GM19239 (cell line): ENCODE measurements around the gene XRCC2.
"Not testable (repeated sequence)": the region's sequence is repeated elsewhere in the genome, so short reads cannot be mapped to it uniquely, and the experiment has no call there.

ENCODE experiments used
- DNase-seq: peaks from one replicate; pipeline ENCODE4 v3.0.0; 2011; ENCODE audit warnings: low spot score; ENCODE audit not compliant: insufficient read length
- FAIRE-seq: peaks from 2 replicates; lab custom pipeline; 2011; peaks lifted over from hg19 to GRCh38; lab: Jason Lieb, UNC

The XRCC2 gene

DNA sequence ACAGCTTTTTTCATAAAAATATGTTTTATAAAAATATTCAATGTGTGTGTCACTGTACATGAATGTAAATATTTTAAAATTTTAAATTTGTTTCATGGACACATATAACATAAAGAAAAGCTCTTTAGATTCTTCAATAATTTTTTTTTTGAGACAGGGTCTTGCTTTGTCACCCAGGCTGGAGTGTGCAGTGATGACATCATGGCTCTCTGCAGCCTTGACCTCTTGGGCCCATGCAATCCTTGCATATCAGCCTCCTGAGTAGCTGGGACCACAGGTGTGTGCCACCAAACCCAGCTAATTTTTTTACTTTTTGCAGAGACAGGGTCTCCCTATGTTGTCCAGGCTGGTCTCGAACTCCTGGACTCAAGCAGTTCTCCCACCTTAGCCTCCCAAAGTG lies 9.9 kb downstream of the XRCC2 start:
- FAIRE-seq (no peak), DNase-seq (no peak)

DNA sequence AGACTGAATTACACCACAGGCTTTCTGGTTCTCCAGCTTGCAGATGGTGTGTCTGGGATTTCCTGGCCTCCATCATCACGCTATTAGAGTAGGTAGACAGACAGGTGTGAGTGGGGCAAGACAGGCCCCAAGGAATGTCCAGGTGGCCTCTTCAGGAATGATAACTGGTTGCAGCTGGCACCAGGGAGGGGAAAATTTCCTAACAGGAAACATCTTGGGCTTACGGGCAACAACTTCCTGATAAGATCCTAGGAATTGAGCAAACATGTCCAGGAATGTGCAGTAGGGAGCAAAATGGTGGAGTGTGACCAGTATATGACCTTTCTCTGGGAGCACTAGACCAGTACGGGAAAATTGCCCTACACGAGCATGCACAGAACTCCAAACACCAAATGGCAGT lies 11.3 kb downstream of the XRCC2 start:
- FAIRE-seq (no peak), DNase-seq (no peak)

DNA sequence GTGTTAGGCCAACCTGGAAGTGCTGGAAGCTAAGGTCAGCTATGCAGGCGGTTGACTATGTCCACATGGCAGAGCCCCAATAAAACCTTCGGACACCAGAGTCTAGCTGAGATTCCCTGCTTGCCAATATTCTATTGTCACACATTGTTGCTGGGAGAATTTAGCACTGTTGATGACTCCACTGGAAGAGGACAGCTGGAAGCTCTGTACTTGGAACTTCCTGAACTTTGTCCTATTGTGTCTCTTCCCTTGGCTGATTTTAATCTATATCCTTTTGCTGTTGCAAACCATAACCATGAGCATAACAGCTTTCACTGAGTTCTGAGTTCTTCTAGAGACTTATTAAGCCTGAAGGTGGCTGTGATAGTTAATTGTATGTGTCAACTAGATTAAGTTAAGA lies 12.0 kb downstream of the XRCC2 start:
- FAIRE-seq (no peak), DNase-seq (no peak)

DNA sequence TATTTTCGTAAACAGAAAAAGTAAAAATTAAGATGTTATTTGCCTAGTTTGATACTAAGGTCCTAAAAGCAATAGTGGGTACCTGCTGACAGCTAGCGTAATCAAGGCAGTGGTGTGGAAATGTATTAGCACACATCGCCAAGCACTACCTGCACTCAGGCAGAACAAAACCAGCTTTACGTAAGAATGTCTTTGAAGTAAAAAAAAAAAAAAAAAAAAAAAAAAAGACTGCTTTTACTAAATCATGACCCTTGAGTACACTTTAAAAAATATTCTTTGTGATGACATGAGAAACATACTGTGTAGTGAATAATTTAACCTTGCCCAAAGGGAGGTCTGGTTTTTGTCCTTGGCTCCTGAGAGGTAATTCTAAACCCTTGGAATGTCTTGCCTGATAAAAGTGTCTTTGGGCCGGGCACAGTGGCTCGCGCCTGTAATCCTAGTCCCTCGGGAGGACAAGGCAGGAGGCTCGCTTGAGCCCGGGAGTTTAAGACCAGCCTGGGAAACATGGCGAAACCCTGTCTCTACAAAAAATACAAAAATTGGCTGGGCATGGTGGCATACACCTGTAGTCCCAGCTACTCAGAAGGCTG lies 12.7 kb downstream of the XRCC2 start:
- no peak for FAIRE-seq
- no peak for DNase-seq

DNA sequence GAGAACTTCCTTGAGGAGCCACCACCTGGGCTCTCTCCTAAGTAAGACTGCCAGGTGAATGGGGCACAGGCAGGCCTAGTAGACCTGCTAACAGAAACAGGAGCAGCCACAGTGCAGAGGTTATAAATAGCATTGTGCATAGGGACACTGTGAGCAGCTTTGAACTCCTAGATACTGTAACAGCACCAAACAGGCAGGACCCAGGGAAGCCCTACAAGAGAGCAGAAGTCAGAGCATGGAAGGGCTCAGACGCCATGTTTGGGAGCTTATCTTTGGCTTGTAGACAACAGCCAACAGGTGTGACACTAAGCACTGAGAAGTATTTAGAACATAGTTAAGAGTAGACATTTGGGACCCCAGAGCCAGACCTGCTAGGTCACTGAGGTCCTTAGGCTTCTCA lies 14.5 kb downstream of the XRCC2 start:
- FAIRE-seq, result no peak
- DNase-seq, result no peak

DNA sequence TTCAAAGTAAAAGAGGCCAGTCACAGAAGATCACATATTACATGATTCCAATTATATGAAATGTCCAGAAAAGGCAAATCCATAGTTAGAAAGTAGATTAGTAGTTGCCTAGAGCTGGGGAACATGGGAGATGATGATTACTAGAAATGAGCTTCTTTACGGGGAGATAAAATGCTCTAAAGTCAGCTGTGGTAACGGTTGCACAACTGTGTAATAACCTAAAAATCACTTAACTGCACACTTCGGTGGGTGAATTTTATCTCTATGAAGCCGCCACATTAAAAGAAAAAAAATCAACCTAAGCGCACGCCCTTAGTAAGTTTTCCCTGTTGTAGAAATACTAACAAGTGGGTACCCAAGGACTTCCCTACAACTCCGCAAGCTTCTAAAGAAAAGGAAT lies 15.9 kb downstream of the XRCC2 start:
- DNase-seq (no peak), FAIRE-seq (no peak)

DNA sequence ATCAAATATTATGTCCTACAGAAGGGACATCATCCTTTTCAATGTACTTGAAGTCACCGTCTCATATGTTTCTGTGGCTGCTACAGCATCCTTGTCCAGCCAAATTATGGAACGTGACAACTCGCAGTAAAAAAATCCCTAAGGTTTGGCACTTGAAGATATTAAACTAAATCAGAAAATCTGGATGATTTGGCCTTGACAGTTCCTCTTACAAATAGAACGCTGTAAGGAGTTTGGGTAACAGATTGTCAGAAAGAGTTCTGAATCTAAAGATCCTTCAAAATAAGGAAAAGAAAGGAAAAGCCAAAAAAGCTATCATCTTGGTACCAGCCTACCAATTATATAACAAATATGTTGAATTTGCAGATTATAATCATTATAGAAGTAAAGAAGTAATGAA lies 21.0 kb downstream of the XRCC2 start:
- no peak for FAIRE-seq
- DNase-seq, result no peak

DNA sequence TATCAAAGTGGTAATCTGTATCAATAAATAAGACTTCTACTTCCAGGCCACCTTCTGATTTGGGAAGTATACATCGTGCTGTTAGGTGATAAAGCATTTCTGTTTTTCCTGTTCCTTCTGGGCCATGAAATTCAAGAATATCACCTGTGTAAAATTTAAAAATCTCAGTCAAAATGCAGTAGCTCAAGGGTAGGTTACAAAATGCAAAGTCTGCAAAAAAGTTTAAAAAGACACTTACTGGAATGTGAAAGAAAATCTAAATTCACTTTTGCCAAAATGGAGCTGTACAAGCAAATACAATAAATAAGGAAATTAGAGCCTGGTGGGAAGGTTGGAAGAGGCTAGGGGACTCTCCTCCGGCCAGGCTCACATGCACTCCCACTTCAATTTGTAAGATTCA lies 26.7 kb downstream of the XRCC2 start:
- FAIRE-seq (no peak), DNase-seq (no peak)

DNA sequence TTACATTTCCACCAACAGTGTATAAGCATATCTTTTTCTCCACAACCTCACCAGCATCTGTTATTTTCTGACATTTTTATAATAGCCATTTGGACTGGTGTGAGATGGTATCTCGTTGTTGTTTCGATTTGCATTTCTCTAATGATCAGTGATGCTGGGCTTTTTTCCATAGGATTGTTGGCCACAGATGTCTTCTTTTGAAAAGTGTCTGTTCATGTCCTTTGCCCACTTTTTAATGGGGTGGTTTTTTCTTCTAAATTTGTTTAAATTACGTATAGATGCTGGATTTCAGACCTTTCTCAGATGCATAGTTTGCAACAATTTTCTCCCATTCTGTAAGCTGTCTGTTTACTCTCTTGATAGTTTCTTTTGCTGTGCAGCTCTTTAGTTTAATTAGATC lies 28.9 kb downstream of the XRCC2 start:
- no peak for DNase-seq

DNA sequence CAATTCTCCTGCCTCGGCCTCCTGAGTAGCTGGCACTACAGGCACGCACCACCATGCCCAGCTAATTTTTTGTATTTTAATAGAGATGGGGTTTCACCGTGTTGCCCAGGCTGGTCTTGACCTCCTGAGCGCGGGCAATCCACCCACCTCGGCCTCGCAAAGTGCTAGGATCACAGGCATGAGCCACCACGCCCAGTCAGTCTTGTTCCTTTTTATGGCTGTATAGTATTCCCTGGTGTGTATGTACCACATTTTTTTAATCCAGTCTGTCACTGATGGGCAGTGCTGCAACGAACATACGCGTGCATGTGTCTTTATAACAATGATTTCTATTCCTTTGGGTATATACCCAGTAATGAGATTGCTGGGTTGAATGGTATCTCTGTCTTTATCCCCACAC lies 29.4 kb downstream of the XRCC2 start:
- FAIRE-seq, DNase-seq: not testable (repeated sequence)

More for the DNA sequence above, 28.9 kb downstream of the XRCC2 start:
- no peak for FAIRE-seq

DNA sequence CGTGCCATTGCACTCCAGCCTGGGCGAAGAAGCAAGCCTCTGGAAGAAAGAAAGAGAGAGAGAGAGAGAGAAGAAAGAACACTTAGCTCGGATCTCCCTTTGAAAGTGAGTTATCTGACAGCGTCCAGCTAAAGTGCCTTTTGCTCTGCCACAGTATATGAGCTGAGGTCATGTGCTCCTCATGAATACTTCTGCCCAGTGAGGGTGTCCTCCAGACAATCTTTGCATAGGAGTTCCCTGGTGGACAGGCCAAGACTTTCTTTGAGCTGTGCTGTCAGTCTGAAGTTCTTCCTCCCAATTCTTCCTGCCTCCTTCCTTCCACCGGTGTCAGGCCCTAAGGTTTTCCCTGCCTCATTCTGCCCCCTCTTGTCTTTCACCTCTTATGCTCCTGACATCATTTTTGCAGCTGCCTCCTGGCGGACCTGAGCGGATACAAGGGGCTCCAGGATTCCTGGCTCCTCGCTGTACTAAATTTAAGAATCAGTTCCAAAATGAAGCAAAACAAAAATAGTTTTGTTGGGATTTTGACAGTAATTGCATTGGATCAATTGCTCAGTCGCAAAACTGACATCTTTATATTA lies 31.9 kb downstream of the XRCC2 start:
- no peak for DNase-seq
- no peak for FAIRE-seq

DNA sequence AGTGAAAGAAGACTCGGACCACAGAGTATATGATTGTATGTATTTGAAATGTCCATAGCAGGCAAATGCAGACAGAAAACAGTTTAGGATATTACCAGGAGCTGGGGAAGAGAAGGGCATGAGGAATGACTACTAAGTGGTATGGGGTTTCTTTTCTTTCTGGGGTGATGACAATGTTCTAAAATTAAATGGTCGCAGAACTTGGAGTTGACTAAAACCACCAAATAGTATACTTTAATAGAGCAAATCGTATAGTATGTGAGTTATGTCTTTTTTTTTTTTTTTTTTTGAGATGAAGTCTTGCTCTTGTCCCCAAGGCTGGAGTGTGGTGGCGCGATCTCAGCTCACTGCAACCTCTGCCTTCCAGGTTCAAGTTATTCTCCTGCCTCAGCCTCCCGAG lies 34.6 kb downstream of the XRCC2 start:
- no peak for FAIRE-seq

DNA sequence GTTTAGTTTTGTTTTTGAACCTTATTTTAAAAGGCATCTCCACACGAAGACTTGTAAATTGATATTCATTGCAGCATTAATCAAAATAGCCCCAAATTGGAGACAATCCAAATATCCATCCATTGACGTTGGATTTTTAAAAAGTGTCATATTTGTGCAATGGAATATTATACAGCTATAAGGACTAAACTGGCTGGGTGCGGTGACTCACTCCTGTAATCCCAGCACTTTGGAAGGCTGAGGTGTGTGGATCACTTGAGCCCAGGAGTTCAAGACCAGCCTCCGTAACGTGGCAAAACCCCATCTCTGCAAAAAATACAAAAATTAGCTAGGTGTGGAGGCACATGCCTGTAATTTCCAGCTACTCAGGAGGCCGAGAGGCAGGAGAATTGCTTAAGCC lies 35.1 kb downstream of the XRCC2 start:
- DNase-seq, result no peak
- FAIRE-seq, result no peak

More for the DNA sequence above, 34.6 kb downstream of the XRCC2 start:
- no peak for DNase-seq

DNA sequence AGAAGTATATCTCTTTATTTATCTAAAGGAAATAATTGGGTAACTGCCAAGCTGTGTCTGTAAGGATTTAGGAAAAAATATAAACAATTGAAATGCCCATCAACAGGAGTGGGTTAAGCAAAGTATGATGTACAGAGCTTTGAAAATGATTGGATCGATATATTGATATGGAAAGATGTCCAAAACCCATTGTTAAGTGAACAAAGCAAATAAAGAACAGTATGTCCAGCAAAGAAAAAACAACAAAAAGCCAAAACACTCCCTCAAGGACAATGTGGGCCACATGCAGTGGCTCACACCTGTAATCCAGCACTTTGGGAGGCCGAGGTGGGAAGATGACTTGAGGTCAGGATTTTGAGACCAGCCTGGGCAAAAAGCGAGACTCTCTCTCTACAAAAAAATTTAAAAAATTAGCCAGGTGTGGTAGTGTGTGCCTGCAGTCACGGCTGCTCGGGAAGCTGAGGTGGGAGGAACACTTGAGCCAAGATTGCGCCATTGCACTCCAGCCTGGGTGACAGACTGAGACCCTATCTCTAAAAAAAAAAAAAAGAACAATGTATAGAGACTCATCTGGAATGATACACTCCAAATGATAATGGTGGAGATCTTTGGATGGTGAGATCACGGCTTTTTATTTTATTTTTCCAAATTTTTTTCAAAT lies 37.9 kb downstream of the XRCC2 start:
- FAIRE-seq, result no peak
- DNase-seq, result no peak

DNA sequence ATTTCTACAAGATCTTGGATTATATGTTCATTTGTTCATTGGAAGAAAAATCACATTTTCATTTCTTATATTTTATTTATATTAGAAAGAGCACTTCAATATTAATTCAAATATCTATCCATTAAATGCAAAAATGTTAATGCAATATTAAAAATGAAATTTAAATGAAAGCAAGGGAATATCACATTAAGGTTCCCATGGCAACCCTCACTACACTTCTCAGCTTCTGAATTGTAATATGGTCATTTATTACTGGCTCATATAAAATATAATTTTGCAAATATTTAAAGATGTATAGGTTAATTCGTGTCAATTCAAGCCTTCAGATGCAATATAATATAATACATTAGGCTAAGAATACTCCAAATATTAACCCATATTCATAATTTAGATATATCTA lies 38.8 kb downstream of the XRCC2 start:
- DNase-seq (no peak), FAIRE-seq (no peak)

DNA sequence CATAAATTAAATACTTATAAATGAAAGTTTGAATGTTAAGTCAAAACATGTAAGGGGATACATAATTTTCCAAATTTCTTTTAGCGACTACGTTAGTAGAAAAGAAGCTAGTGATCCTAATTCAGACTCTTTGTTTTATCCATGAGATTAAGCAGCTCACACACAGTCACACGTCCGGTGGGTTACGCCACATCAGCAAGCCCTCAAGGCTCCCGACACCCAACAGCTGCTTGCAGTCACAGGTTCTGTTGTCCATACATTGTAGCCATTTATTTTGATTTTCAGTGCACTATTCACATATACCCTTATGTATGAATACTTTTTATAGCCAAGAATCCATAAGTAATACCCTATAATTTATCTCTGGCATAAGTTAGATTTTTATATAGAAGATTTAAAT lies 39.5 kb downstream of the XRCC2 start:
- FAIRE-seq, result no peak
- DNase-seq, result no peak

DNA sequence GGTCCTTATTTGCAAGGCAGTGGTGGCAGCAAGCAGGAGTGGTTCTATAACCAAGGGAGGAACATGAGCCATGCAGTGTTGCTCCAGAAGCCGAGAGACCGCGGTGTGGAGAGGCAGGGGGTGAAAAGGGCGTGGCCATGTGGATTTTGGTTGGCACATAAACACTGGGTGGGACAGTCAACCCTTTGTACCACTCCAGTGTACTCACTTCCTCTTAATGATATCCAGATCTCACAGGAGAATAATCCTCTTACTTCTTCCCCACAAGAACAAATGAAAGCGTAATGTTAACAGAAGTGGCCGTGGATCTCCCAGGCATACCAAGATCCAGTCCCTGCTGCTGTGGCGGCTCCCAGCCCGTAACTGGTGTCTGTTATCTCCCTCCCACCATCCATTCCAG lies 42.4 kb downstream of the XRCC2 start:
- no peak for FAIRE-seq
- DNase-seq, result no peak

DNA sequence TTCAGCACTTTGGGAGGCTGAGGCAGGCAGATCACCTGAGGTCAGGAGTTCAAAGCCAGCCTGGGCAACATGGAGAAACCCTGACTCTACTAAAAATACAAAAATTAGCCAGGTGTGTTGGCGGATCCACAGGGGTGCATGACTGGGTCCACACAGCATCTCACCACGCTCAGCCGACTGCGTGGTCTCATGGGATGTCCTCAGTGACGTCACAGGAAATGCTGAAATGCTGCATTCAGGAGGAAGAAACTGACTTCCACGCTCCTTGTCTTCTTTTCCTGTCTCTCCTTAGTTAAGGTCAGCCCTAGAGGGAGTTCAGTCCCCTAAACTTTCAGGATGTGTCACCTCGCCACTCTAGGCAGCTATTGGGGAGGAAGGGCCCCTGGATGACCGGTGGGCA lies 42.9 kb downstream of the XRCC2 start:
- FAIRE-seq (no peak), DNase-seq (no peak)

DNA sequence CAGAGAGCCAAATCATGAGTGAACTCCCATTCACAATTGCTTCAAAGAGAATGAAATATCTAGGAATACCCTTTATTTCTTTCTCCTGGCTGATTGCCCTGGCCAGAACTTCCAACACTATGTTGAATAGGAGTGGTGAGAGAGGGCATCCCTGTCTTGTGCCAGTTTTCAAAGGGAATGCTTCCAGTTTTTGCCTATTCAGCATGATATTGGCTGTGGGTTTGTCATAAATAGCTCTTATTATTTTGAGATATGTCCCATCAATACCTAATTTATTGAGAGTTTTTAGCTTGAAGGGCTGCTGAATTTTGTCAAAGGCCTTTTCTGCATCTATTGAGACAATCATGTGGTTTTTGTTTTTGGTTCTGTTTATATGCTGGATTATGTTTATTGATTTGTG lies 47.2 kb downstream of the XRCC2 start:
- not testable (repeated sequence) for FAIRE-seq, DNase-seq

DNA sequence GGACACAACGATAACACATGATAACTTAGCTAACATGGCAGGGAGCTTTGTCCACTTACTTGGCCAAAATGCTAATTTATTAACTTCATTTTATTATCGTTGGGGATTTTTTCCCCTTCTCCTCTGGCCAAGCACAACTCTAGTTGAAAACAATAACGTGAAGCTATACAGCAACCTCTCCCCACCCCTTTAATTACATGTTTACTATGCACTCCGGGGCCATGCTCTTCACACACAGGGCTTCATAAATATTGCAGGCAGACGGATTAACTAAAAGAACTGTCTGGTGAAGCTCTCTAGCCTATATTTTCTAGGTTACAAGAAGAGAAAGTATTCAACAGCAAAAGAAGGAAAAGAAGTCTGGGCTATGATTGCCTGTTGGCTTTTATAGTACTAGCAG lies 51.7 kb downstream of the XRCC2 start:
- no peak for DNase-seq
- no peak for FAIRE-seq

DNA sequence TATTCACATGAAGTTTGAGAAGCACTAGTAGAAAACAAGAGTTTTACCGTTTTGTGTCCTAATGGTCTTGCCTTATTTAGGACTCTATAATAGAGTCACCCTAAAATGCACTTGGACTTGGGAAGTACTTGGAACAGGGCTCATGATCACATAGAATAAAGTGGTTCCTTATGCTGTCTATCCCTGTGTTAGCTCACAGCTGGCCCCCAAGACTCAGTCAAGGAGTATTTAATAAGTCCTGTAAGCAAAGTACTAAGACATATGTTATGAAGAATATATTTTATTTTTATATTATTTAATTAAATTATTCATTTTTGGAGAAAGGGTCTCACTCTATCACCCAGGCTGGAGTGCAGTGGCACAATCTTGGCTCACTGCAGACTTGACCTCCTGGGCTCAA lies 54.5 kb downstream of the XRCC2 start:
- DNase-seq (no peak), FAIRE-seq (no peak)
